HG03460 (cell line): ENCODE results near the gene LRTM2.

Source experiments
- ATAC-seq: cut with Tn5 transposase; IDR thresholded peaks from one replicate; pipeline ENCODE4 v1.9.1; 2021; ENCODE audit not compliant: unreplicated experiment

The LRTM2 gene

DNA sequence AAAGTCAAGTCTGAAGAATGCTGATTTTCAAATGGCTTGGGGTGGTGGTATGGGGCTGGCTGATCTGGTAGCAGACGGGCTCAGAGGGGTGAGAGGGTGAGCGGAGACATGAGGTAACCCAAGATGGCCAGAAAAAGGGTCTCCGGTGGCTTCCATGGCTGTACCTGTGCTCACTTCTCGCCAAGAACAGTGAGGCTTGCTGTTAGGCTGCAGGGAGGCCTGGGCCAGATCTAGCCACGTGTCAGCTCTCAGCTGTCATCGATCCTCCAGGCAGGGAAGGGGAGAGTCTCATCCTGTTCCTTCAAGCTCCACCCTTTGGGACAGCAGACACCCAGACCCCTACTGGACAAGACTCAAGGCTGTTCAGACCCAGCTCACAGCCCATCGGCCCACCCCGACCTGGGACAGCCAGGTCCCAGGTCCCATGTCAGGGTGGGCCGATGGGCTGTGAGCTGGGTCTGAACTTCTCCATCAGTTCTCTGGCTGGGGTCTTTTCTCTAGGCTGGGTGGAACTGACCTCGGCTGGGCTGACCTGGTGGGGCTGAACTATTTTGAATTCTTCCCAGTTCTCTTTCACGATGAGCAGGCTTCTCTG is 9.0 kb downstream of the LRTM2 start:
- ATAC-seq: no peak

DNA sequence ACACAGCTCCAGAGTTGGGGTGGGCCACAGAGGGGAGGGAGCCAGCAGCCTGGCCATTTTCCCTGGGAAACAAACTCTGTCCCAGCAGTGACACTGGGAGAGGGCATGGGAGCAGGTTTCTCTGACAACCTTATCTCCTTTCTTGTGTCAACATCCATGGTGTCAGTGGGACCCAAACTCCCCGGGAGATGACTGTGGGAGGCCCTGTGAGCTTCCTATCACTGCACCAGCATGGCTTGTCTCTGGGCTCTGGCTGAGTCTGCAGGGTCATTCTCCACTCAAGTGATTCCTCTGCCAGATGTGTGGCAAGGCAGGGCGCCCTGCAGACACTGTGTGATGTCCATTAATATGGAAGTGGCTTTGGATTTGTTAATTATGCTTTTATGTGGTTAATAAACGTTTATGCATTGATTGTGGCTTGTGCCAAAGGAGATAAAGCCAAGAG is 10.1 kb downstream of the LRTM2 start:
- no peak for ATAC-seq

DNA sequence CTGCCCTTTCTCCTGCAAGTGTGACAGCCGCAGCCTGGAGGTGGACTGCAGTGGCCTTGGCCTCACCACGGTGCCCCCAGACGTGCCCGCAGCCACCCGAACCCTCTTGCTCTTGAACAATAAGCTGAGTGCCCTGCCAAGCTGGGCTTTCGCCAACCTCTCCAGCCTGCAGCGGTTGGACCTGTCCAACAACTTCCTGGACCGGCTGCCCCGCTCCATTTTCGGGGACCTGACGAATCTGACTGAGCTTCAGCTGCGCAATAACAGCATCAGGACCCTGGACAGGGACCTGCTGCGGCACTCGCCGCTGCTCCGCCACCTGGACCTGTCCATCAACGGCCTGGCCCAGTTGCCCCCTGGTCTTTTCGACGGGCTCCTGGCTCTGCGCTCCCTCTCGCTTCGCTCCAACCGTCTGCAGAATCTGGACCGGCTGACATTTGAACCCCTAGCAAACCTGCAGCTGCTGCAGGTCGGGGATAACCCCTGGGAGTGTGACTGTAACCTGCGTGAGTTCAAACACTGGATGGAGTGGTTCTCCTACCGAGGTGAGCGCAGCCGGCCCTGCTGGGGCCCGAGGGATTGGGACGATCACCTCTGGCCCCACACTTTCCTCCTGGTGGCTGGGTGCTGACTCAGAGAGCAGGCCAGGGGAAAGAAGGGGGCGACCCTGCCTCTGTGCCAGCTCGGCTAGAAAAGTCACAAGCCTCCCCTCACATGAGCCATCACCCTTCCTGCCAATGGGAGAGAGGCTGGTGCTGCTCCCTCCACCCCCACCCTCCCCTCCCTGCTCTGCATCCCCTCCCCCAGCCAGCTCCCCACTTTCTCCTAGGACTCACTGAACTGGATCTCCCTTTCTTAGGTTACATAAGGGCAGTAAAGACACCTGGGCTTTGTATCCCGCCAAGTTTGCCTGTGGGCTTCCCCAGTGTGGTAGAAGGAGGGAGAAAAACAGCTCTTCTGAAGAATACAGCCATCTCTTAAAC is 10.9 kb downstream of the LRTM2 start:
- no peak for ATAC-seq

DNA sequence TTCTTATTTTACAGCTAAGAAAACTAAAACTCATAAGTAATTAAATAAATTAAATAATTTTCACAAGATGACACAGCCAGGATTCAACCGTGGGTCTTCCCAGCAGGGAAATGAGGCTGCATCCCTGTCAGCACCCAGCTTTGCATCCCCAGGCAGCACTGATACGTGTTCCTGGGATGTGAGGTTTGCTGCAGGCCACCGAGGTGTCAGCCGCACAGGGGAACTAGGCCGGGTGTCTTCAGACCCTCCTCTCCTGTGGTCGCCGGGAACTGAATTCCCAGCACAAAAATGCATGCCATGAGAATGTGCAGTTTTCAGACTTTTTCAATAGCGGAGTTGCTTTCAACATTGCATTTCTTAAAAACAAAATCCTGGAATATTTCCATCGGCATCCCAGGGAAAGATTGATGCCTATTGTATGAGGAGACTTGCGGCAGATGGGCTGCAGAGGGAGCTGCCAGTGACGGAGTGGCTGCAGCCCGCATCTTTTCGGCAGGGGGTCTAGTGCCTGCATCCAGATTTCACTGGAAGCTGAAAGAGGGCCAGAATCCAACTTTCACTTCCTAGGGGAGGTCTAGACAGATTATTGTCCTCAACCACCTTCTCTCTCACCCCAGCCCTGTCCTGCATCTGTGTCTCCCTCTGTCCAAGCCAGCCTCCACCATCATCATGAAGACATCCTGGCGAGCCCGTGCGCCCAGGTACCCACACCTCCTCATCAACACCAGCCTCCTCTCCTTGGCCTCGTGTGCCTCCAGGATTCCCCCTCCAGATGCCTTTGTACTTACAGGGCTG is 12.6 kb downstream of the LRTM2 start:
- no peak for ATAC-seq

DNA sequence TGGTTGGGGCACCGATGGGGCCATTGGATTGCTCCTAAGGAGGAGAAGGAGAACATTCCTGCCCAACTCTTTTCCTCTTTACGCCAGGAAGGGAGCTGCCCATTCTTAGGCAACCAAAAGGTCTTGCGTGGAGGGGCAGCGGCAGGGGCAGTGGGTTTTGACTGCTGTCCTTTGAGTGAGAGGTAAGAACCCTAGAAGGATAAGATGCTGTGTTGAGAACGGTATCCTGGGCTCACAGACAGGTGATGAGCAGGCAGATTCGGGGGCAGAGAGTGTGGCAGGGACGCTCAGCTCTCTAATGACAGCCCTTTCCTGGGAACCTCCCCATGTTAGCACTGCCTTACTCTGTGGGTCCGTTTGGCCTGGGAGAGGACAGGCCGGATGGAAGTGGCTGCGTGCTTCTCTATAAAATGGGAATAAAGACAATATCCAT is 13.2 kb downstream of the LRTM2 start:
- no peak for ATAC-seq

DNA sequence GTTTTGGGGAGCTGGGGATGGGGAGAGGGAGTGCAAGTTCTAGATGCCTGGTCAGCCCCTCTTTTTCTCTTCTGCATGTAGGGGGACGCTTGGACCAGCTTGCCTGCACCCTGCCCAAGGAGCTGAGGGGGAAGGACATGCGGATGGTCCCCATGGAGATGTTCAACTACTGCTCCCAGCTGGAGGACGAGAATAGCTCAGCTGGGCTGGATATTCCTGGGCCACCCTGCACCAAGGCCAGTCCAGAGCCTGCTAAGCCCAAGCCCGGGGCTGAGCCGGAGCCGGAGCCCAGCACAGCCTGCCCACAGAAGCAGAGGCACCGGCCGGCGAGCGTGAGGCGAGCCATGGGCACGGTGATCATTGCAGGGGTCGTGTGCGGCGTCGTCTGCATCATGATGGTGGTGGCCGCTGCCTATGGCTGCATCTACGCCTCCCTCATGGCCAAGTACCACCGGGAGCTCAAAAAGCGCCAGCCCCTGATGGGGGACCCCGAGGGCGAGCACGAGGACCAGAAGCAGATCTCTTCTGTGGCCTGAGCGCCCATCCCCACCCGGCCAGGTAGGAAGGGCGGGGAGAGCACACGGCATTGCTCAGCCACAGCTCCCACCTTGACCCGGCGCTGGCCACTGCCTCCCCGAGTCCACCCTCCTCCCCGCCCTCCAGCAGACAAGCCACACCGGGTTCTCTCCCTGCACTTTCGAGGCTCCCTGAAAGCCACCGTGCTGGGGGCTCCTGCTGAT is 14.0 kb downstream of the LRTM2 start:
- no peak for ATAC-seq

DNA sequence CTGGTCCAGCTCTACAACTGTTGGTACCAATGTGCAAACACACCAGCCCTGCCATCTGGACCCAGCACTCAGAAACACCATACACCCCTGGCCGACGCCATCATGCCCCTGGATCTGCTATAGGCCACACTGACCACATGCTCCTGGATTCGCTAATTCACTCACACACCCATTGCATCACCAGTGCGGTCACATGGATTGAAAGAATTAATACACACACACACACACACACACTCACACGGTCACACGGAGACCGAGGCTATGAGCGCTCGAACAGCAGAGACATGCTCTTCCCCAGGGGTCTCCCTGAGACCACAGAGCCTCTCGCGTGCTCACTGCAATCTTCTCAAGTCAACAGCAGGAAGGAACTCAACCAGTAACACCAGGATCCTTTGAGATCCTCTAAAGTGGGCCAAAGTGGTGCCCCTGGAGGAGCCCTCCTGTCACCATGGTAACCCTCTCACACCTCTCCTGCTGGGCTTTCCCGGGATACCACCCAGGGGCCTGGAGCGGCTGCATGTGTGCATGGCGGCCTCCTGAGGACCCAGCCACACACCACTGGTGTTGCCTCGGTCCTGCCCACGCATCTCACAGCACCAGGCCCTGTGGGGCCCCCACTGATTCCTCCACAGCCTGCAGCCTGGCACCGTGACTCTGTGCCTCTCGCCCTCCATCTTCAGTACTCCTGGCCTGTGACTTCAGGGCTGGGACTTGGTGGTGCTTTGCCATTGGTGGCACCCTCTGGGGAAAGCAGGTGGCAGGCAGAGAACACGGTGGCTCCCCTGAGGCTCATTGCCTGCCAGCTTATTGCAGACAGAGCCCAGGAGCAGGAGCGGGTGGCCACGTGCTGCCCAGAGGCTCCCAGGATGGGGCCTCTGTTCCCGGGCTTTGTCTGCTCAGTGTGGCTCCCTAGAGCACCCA is 15.1 kb downstream of the LRTM2 start:
- ATAC-seq: no peak

DNA sequence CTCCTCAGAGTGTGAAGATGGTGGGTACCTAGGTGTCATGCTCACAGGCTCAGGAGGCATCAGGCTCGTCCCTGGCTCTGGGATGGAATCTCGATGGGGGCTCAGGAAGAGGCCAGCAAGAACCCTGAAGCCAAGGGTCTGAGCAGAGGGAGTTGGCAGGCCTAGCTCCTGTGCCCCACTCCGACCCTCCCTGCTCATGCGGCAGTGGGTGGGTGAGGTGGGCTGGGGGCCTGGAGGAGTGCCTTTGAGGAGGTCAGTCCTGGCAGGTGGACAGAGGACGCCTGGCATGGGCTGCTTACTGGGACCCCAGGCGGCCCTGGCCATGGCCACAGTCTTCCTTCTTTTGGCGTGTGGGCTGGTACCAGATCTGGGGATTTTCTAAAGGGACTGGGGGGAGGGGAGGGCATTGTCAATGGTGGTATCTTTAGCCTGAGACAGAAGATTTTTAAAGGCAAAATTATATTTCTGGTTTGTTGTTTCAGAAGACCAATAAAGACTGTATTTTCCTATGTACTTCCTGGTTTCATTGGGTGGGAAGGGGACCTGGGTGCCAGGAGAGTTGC is 16.0 kb downstream of the LRTM2 start:
- ATAC-seq: no peak

DNA sequence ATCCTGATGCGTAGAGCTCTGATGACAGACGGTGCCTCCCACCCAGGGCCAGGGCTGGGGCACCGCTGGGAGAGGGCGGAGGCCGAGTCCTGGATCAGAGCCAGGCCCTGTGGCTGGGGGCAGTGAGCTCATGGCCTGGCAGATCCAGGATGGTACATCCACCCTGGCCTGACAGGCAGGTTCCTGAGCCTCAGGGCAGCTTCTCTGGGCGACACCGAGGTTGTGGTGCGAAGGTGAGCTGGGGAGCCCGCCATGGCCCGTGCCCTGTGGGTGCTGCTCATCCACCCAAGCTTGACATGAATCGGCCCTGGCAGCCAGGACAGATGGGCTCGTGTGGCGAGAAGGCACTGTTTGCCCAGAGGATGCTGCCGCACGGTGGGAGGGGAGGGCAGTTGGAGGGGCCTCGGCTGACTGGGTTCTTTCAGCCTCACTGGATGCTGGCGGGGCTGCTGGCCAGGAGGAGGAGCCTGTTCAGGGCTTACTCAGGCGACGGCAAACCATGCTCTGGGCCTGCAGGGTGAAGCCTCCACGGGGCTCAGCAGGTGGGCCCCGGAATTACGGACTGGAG is 16.6 kb downstream of the LRTM2 start:
- ATAC-seq: no peak

DNA sequence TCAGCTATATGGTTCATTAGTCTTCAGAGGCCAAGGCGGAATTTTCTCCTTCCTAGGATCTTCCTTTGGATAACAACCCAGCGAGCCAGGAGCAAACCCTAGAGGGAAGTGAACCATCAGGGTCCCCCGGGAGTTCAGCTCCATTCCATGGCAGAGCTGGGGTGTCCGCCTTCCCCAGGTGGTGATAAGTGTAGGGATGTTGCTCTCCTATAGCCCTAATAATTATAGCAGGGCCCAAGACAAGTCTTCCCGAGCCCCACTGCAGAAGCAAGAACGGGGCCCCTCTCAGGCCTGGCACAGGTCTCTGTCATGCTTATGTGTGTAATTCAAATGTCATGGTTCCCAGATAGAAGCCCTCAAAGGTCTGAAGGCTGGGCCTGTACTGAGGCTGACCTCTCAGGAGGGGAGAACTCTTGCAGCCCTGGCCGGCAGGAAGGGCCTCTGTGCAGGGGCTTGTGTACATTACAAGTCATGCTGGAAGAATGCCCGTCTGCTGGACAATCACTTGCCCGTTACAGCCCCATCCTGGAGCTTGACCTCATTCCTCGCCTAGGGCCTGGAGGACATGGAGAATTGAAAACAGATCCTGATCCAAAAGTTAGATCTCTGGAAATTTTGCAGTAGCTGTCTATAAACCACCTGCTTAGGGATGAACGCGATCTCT is 17.3 kb downstream of the LRTM2 start:
- no peak for ATAC-seq

DNA sequence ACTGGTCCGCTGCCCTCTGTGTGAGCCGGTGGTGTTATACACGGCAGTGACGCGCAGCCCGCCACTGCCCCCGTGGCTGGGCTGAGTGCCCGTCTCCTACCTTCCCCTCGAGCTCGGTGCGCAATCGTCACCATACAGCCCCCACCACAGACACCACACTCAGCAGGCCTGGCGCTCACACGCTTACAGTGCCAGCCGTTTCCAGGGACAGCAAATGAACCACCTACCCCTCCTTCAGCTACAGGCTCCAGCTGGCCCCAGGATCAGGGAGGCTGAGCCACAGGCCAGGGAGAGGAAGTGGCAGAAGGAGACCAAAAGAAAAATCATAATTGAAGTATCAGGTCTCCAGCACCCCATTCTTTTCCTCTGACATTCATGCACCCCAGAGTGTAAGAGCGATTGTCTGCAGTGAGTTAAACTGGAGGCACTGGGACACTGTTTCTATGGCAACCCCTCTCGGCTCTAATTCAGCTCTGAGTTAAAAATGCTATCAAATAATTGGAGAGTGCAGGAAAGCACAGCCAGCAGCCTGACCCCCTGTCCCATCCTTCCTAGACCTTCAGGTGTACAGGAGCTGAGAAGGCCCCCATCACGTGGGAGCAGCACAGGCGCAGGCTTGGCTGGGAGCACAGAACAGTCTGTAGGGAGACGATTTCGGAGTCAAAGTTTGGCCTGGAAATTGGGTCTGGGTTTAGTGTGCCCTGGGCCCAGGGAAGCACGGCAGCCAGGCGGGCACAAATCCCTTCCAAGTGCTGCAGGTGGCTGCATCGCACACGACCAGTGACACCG is 18.0 kb downstream of the LRTM2 start:
- ATAC-seq: no peak

DNA sequence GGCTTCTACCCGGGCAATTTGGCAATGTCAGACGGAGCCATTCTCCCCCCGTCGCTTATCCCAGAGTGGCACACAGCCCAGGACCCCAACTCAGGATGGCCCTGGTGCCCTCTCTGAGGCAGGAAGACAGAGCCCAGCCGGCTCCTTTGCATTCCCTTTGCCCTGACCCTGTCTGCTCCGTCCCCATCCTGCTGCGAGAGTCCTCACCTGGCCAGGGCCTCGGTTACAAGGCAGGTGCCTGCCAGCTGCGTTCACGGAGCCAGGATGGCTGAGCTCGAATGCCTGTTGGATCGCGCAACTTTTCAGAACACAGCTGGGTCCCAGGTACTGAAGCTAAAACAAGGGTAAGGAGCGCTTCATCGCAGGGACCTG is 18.6 kb downstream of the LRTM2 start:
- no peak for ATAC-seq

DNA sequence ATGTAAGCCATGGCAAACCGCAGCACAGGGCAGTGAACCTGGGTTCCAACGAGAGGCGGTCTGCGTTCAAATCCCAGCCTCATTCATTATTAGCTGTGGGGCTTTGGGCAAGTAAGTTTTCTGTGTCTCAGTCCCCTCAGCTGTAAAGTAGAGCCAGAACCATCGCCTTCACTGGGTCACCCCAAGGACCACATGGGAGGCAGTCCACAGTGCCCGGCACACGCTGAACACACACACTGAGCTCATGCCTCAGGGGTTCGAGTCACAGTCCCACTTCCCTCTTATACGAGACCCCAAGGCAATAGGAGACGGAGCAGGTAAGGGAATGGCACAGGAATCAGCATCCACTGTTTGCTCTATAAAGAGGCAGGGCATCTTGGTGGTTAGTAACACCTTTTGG is 19.1 kb downstream of the LRTM2 start:
- no peak for ATAC-seq

DNA sequence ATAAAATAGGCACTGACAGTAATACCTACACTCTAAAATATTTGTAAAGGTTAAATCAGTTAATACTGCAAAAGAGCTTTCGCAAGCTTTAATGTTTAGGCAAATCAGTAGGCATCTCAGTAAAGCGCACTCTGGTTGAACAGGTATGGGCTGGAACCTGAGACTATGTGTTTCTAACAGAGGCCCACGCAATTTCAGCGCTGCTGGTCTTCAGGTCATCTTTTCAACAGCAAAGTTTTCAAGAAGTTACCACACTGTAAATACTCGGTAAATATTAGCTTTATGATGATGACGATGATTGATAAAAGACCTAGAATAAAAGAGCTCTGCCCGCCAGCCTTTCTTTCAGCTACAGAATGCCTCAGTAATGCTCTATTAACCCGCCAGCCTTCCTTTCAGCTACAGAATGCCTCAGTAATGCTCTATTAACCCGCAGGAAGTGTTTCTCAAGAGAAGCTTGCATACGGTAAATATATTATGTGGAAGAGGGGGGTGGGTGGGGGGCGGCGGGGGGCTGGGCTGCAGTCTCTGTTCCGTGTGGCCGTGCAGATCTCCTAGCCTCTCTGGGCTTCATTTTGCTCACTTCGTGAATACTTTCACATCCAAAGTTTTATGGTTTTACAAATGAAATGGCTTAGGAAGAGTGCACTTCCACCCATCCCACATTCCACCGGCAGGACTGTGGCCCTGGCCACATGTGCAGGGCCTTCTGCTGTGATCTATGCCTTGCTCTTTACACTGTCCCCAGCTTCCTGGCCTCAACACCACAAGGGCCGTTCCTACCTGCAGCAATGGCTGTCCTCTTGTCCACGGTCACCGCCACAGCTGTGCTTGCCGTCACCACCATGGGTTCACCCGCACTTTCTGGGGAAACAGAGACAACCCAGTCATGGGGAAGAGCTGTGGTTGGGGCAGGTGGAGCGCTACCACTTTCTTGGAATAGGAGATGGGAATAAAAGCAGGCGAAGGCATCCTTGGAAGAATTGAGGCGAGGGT is 19.9 kb downstream of the LRTM2 start:
- no peak for ATAC-seq

DNA sequence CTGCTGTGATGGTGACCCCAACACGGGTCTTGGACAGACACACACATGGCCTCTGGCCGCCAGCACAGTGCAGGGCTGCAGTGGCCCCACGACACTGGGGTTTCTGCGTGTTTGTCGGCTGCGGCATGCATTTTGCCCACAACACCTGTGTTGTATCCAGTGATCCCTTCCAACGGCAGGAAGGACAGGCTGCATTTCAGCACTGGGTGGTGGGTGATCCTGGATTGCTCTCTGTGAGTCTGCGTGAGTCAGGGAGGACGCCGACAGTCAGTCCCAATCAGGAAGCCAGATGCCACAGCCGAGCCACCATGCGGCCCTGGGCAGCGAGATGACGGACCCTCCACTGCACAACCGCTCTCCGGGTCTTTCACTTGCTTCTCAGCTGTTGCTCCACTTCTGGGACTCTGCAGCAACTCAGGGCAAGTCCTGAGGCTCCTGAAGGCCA is 20.6 kb downstream of the LRTM2 start:
- no peak for ATAC-seq

DNA sequence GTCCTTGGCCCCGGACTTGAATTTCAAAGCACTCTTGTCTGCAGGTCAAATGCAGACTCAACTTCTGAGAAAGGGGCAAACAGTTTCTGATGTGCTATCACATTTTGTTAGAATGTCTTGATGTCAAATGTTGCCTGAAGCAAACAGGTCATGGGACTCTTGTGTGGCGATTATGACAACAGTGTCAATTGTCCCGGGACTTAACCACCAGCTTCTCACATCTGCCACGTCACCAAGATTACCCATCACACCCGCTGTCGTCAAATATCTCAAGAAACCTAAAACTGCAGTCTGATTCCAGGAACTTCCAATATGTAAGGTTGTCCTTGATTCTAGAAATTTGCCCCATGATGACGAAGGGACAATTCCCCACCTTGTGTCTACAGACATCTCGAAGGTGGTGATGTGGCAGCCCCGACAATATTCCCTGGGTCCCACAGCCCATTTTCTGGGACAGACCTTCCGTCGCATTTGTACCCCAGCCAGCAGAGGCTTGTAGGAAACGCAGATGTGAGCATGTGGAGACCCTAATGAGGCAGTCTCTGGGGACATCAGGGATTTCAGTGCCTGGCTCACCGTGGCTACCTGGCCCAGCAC is 21.3 kb downstream of the LRTM2 start:
- no peak for ATAC-seq
